HEK293 (cell line): Measurements from ENCODE around the gene SYNDIG1L.
A peak's percentile ranks its signal among the peaks of the same experiment; 100 is the strongest.

Source experiments
- CTCF ChIA-PET: fragments of 350-600 bp; formaldehyde crosslinking; extraction: SDS; loops from one replicate; lab custom pipeline; 2021; ENCODE audit warnings: antibody characterized with exemption; lab: Yijun Ruan, JAX
- POLR2A ChIA-PET: fragments of 300-600 bp; formaldehyde crosslinking; extraction: SDS; loops from one replicate; lab custom pipeline; 2020; ENCODE audit warnings: antibody characterized with exemption, inconsistent platforms; lab: Yijun Ruan, JAX
- H3K27ac ChIP-seq: fragments of 200-500 bp; sonication (Bioruptor generic); 2 replicates; pipeline ENCODE4 v1.5.1; 2014; ENCODE audit warnings: low read depth, low read length, control low read depth, inconsistent platforms; ENCODE audit errors: extremely low read depth
- H3K36me3 ChIP-seq, 2 experiments: fragments of 200-500 bp in 1 of 2; sonication (Bioruptor generic) in 1 of 2; 1 replicate in 1 of 2; 2 replicates in 1 of 2; pipeline ENCODE4 v1.5.1; 2014 to 2017; ENCODE audit warnings: inconsistent platforms in 2 of 2, low read length in 2 of 2; ENCODE audit not compliant: control insufficient read depth in 2 of 2, insufficient read depth in 1 of 2
- H3K4me1 ChIP-seq: fragments of 200-500 bp; sonication (Bioruptor generic); 2 replicates; pipeline ENCODE4 v1.5.1; 2014; ENCODE audit warnings: mild to moderate bottlenecking, low read length, inconsistent platforms; ENCODE audit not compliant: control insufficient read depth, insufficient read depth
- H3K4me3 ChIP-seq: 2 replicates; pipeline ENCODE4 v1.5.1; 2011; ENCODE audit warnings: low read depth, mild to moderate bottlenecking, control low read depth, low read length, moderate library complexity
- H3K9me3 ChIP-seq: fragments of 200-500 bp; sonication (Bioruptor generic); 2 replicates; pipeline ENCODE4 v1.5.1; 2014; ENCODE audit warnings: low read depth, low read length, inconsistent platforms; ENCODE audit not compliant: control insufficient read depth, insufficient read depth
- EGR2 ChIP-seq: fragments of 450-650 bp; formaldehyde crosslinking; IDR thresholded peaks from 2 replicates; pipeline ENCODE4 v1.5.1; 2016; ENCODE audit warnings: low read depth, missing biosample characterization, missing genetic modification characterization
- KLF17 ChIP-seq: fragments of 450-650 bp; formaldehyde crosslinking; IDR thresholded peaks from 2 replicates; pipeline ENCODE4 v1.5.1; 2016; ENCODE audit warnings: missing biosample characterization, missing genetic modification characterization
- KLF7 ChIP-seq: fragments of 450-650 bp; formaldehyde crosslinking; IDR thresholded peaks from 2 replicates; pipeline ENCODE4 v1.5.1; 2016; ENCODE audit warnings: missing biosample characterization, missing genetic modification characterization, borderline replicate concordance
- PATZ1 ChIP-seq: fragments of 450-650 bp; formaldehyde crosslinking; IDR thresholded peaks from 2 replicates; pipeline ENCODE4 v1.5.1; 2016; ENCODE audit warnings: missing biosample characterization, missing genetic modification characterization
- REPIN1 ChIP-seq: fragments of 450-650 bp; formaldehyde crosslinking; IDR thresholded peaks from 2 replicates; pipeline ENCODE4 v1.5.1; 2017; ENCODE audit warnings: missing biosample characterization, missing genetic modification characterization, low read depth
- WT1 ChIP-seq: fragments of 450-650 bp; formaldehyde crosslinking; IDR thresholded peaks from 2 replicates; pipeline ENCODE4 v1.5.1; 2016; ENCODE audit warnings: missing biosample characterization, missing genetic modification characterization
- ZBTB21 ChIP-seq: fragments of 450-650 bp; formaldehyde crosslinking; IDR thresholded peaks from 2 replicates; pipeline ENCODE4 v1.5.1; 2017; ENCODE audit warnings: missing biosample characterization, missing genetic modification characterization
- ZFHX2 ChIP-seq: fragments of 450-650 bp; formaldehyde crosslinking; conservative IDR thresholded peaks from 2 replicates; pipeline ENCODE4 v1.5.1; 2016; ENCODE audit warnings: missing biosample characterization, missing genetic modification characterization
- ZNF19 ChIP-seq: fragments of 450-650 bp; formaldehyde crosslinking; IDR thresholded peaks from 2 replicates; pipeline ENCODE4; 2016; ENCODE audit warnings: missing biosample characterization, missing genetic modification characterization, low read depth
- ZNF239 ChIP-seq: fragments of 450-650 bp; formaldehyde crosslinking; IDR thresholded peaks from 2 replicates; pipeline ENCODE4 v1.5.1; 2016; ENCODE audit warnings: missing biosample characterization, missing genetic modification characterization
- ZNF280C ChIP-seq: fragments of 450-650 bp; formaldehyde crosslinking; IDR thresholded peaks from 2 replicates; pipeline ENCODE4 v1.5.1; 2016; ENCODE audit warnings: missing biosample characterization, missing genetic modification characterization
- ZNF488 ChIP-seq: fragments of 450-650 bp; formaldehyde crosslinking; IDR thresholded peaks from 2 replicates; pipeline ENCODE4 v1.5.1; 2016; ENCODE audit warnings: missing biosample characterization, missing genetic modification characterization
- ZNF623 ChIP-seq: fragments of 450-650 bp; formaldehyde crosslinking; IDR thresholded peaks from 2 replicates; pipeline ENCODE4 v1.5.1; 2016; ENCODE audit warnings: missing biosample characterization, missing genetic modification characterization
- ZNF707 ChIP-seq: fragments of 450-650 bp; formaldehyde crosslinking; IDR thresholded peaks from 2 replicates; pipeline ENCODE4 v1.5.1; 2016; ENCODE audit warnings: missing biosample characterization, missing genetic modification characterization
- ZNF777 ChIP-seq: fragments of 450-650 bp; formaldehyde crosslinking; IDR thresholded peaks from 2 replicates; pipeline ENCODE4 v1.5.1; 2017; ENCODE audit warnings: missing biosample characterization, missing genetic modification characterization, borderline replicate concordance
- ZXDB ChIP-seq: fragments of 450-650 bp; formaldehyde crosslinking; IDR thresholded peaks from 2 replicates; pipeline ENCODE4 v1.5.1; 2016; ENCODE audit warnings: missing biosample characterization, missing genetic modification characterization

The SYNDIG1L gene

GRCh38 chr14:74472601-74473000 lies 46.6 kb upstream of the SYNDIG1L start:
- no peak for TF ChIP-seq ZNF19 (tag by site-specific recombination)
- TF ChIP-seq ZNF623 (tag by site-specific recombination), result peak; percentile 68
- no peak for TF ChIP-seq PATZ1 (tag by site-specific recombination)
- no peak for TF ChIP-seq ZXDB (tag by site-specific recombination)
- no peak for TF ChIP-seq ZNF707 (tag by site-specific recombination)
- Histone ChIP-seq H3K27ac (no peak overlapping the region), H3K36me3 (peaks cover 0 to 26% of the 10 kb centered on the region in 2 experiments; a peak in 1 of 3 replicates), H3K4me3 (no peak overlapping the region), H3K4me1 (no peaks in the 10 kb centered on the region), H3K9me3 (no peaks in the 10 kb centered on the region)
- ChIA-PET POLR2A (no interaction called here), CTCF (no interaction called here)

GRCh38 chr14:74469548-74470518 lies 43.8 kb upstream of the SYNDIG1L start:
- TF ChIP-seq ZBTB21 (tag by site-specific recombination) (no peak), ZNF777 (tag by site-specific recombination) (no peak), KLF7 (no peak), ZNF239 (no peak), REPIN1 (no peak), WT1 (tag by site-specific recombination) (no peak), ZNF488 (tag by site-specific recombination) (no peak), ZNF280C (no peak)
- CTCF ChIA-PET, result interaction anchor here (0.6 kb wide), 1 partner anchor 143 kb away, joined by 3 read pairs; no protein-coding TSS in a partner anchor
- H3K9me3 ChIP-seq, result no peaks in the 10 kb centered on the region
- H3K36me3 ChIP-seq, result peaks cover 0 to 12% of the 10 kb centered on the region in 2 experiments; a peak in 1 of 3 replicates
- POLR2A ChIA-PET, result no interaction called here
- H3K4me3 ChIP-seq, result no peak overlapping the region
- H3K4me1 ChIP-seq, result no peaks in the 10 kb centered on the region
- no peak overlapping the region for H3K27ac ChIP-seq

- Histone ChIP-seq H3K9me3 (no peaks in the 10 kb centered on the region), H3K4me1 (no peaks in the 10 kb centered on the region), H3K36me3 (peaks cover 0 to 2% of the 10 kb centered on the region in 2 experiments; a peak in 1 of 3 replicates), H3K27ac (no peak overlapping the region), H3K4me3 (no peak overlapping the region)
- peak; percentile 93 for TF ChIP-seq ZFHX2
- TF ChIP-seq KLF17 (tag by site-specific recombination), result no peak
- peak; percentile 95 for TF ChIP-seq EGR2 (tag by site-specific recombination)
- ChIA-PET POLR2A (interaction anchor here (0.6 kb wide), 1 partner anchor 334 kb away, joined by 5 read pairs; no protein-coding TSS in a partner anchor), CTCF (no interaction called here)
Observed at GRCh38 chr14:74468513-74468912, 42.5 kb upstream of the SYNDIG1L start.
